Trophoblast cell (in vitro differentiated cells and primary cell): ENCODE results near the gene FUBP3.

Source experiments
- DNase-seq, 2 donors: peaks; one replicate each; pipeline ENCODE4 v3.0.0-alpha.2; 2016
- H2AFZ ChIP-seq: 2 replicates; pipeline ENCODE4 v1.6.1; 2013; ENCODE audit warnings: low read length, moderate library complexity, mild to moderate bottlenecking; ENCODE audit not compliant: insufficient read depth, poor library complexity
- H2AK5ac ChIP-seq: 2 replicates; pipeline ENCODE4 v1.6.1; 2013; ENCODE audit warnings: mild to moderate bottlenecking, low read length
- H2BK120ac ChIP-seq: 2 replicates; pipeline ENCODE4 v1.6.1; 2013; ENCODE audit warnings: low read length, mild to moderate bottlenecking, moderate library complexity; ENCODE audit not compliant: insufficient read depth, poor library complexity
- H2BK12ac ChIP-seq: 2 replicates; pipeline ENCODE4 v1.6.1; 2013; ENCODE audit warnings: mild to moderate bottlenecking, low read length, moderate library complexity
- H2BK5ac ChIP-seq: 2 replicates; pipeline ENCODE4 v1.6.1; 2013; ENCODE audit warnings: low read length, low read depth, moderate library complexity, mild to moderate bottlenecking; ENCODE audit not compliant: poor library complexity
- H3K14ac ChIP-seq: 2 replicates; pipeline ENCODE4 v1.6.1; 2013; ENCODE audit warnings: mild to moderate bottlenecking, low read length
- H3K18ac ChIP-seq: 2 replicates; pipeline ENCODE4 v1.6.1; 2013; ENCODE audit warnings: mild to moderate bottlenecking, low read length
- H3K23ac ChIP-seq: 2 replicates; pipeline ENCODE4 v1.6.1; 2013; ENCODE audit warnings: low read length
- H3K27ac ChIP-seq: 2 replicates; pipeline ENCODE4 v1.5.1; 2013; ENCODE audit warnings: low read depth, mild to moderate bottlenecking, inconsistent platforms, low read length, moderate library complexity
- H3K27me3 ChIP-seq: 2 replicates; pipeline ENCODE4 v1.6.1; 2013; ENCODE audit warnings: inconsistent platforms, mild to moderate bottlenecking, low read length, moderate library complexity; ENCODE audit not compliant: insufficient read depth
- H3K36me3 ChIP-seq, 2 experiments: 1 replicate in 1 of 2; 2 replicates in 1 of 2; pipeline ENCODE4 v1.6.1; 2013; ENCODE audit warnings: low read length in 2 of 2, mild to moderate bottlenecking in 2 of 2, moderate library complexity in 1 of 2; ENCODE audit not compliant: insufficient read depth in 2 of 2, control insufficient read depth in 1 of 2
- H3K4ac ChIP-seq: 2 replicates; pipeline ENCODE4 v1.6.1; 2013; ENCODE audit warnings: low read depth, mild to moderate bottlenecking, low read length, moderate library complexity
- H3K4me1 ChIP-seq, 2 experiments: 1 replicate in 1 of 2; 2 replicates in 1 of 2; pipeline ENCODE4 v1.6.1; 2013; ENCODE audit warnings: low read length in 2 of 2, mild to moderate bottlenecking in 2 of 2, moderate library complexity in 1 of 2; ENCODE audit not compliant: insufficient read depth in 2 of 2, control insufficient read depth in 1 of 2
- H3K4me2 ChIP-seq: 2 replicates; pipeline ENCODE4 v1.6.1; 2013; ENCODE audit warnings: inconsistent platforms, mild to moderate bottlenecking, low read length, moderate library complexity
- H3K4me3 ChIP-seq: 2 replicates; pipeline ENCODE4 v1.5.1; 2013; ENCODE audit warnings: mild to moderate bottlenecking, low read depth, low read length, inconsistent platforms
- H3K79me1 ChIP-seq: one replicate; pipeline ENCODE4 v1.6.1; 2013; ENCODE audit warnings: low read length
- H3K79me2 ChIP-seq: 2 replicates; pipeline ENCODE4 v1.6.1; 2013; ENCODE audit warnings: low read length, mild to moderate bottlenecking; ENCODE audit not compliant: control insufficient read depth, insufficient read depth, poor library complexity
- H3K9ac ChIP-seq: 2 replicates; pipeline ENCODE4 v1.6.1; 2013; ENCODE audit warnings: mild to moderate bottlenecking, low read length
- H3K9me3 ChIP-seq: 2 replicates; pipeline ENCODE4 v1.6.1; 2013; ENCODE audit warnings: low read depth, mild to moderate bottlenecking, control low read depth, inconsistent platforms, low read length; ENCODE audit not compliant: insufficient read depth
- H4K12ac ChIP-seq: 2 replicates; pipeline ENCODE4 v1.6.1; 2013; ENCODE audit warnings: low read depth, mild to moderate bottlenecking, low read length, moderate library complexity
- H4K8ac ChIP-seq: 2 replicates; pipeline ENCODE4 v1.6.1; 2013; ENCODE audit warnings: low read depth, mild to moderate bottlenecking, low read length, moderate library complexity
- H4K91ac ChIP-seq: one replicate; pipeline ENCODE4 v1.6.1; 2013; ENCODE audit warnings: low read depth, mild to moderate bottlenecking, low read length, moderate library complexity
- WGBS: extraction: QIAGEN DNeasy Blood & Tissue Kit; methylation state at CpG from one replicate; pipeline ENCODE4 v1.1.7; 2013; ENCODE audit warnings: missing lambda C conversion rate; ENCODE audit not compliant: insufficient read length, insufficient coverage; ENCODE audit errors: extremely low coverage; 5-methylcytosine and 5-hydroxymethylcytosine counted together

Gene FUBP3

GRCh38 chr9:130661451-130662098 lies 82.2 kb downstream of the FUBP3 start:
- H2BK120ac ChIP-seq: no peak overlapping the region
- no peak overlapping the region for H4K8ac ChIP-seq
- H3K4me3 ChIP-seq: no peak overlapping the region
- no peak overlapping the region for H3K14ac ChIP-seq
- H3K36me3 ChIP-seq: no peaks in the 10 kb centered on the region
- no peak overlapping the region for H3K9ac ChIP-seq
- H3K9me3 ChIP-seq: peaks cover 20% of the 10 kb centered on the region
- no peak overlapping the region for H2BK5ac ChIP-seq
- no peak overlapping the region for H2AK5ac ChIP-seq
- WGBS: no CpG with 5 or more reads among the region's 47 CpGs
- H3K4me1 ChIP-seq: peaks cover 0 to 6% of the 10 kb centered on the region in 2 experiments
- H2BK12ac ChIP-seq: no peak overlapping the region
- H3K27me3 ChIP-seq: peaks cover 87% of the 10 kb centered on the region
- DNase-seq: no peak
- H4K12ac ChIP-seq: no peak overlapping the region
- no peak overlapping the region for H2AFZ ChIP-seq
- H4K91ac ChIP-seq: no peak overlapping the region
- no peak overlapping the region for H3K27ac ChIP-seq
- H3K4ac ChIP-seq: no peak overlapping the region
- no peak overlapping the region for H3K23ac ChIP-seq
- H3K4me2 ChIP-seq: no peak overlapping the region
- no peaks in the 10 kb centered on the region for H3K79me2 ChIP-seq
- H3K79me1 ChIP-seq: no peaks in the 10 kb centered on the region
- no peak overlapping the region for H3K18ac ChIP-seq

GRCh38 chr9:130662099-130662969 lies 83.0 kb downstream of the FUBP3 start:
- no peak overlapping the region for H4K8ac ChIP-seq
- no peak overlapping the region for H3K23ac ChIP-seq
- peaks cover 0 to 6% of the 10 kb centered on the region in 2 experiments for H3K4me1 ChIP-seq
- no peak overlapping the region for H3K4ac ChIP-seq
- no peak for DNase-seq
- no CpG with 5 or more reads among the region's 49 CpGs for WGBS
- H3K14ac ChIP-seq: no peak overlapping the region
- no peaks in the 10 kb centered on the region for H3K36me3 ChIP-seq
- peaks cover 91% of the 10 kb centered on the region for H3K27me3 ChIP-seq
- H3K18ac ChIP-seq: no peak overlapping the region
- H3K79me1 ChIP-seq: no peaks in the 10 kb centered on the region
- H2BK5ac ChIP-seq: no peak overlapping the region
- H2BK120ac ChIP-seq: no peak overlapping the region
- no peak overlapping the region for H2AK5ac ChIP-seq
- H3K4me2 ChIP-seq: no peak overlapping the region
- no peak overlapping the region for H2BK12ac ChIP-seq
- H4K12ac ChIP-seq: no peak overlapping the region
- no peak overlapping the region for H2AFZ ChIP-seq
- peaks cover 16% of the 10 kb centered on the region for H3K9me3 ChIP-seq
- no peak overlapping the region for H3K4me3 ChIP-seq
- H3K79me2 ChIP-seq: no peaks in the 10 kb centered on the region
- H3K9ac ChIP-seq: no peak overlapping the region
- H4K91ac ChIP-seq: no peak overlapping the region
- H3K27ac ChIP-seq: no peak overlapping the region

- Histone ChIP-seq H4K8ac (no peak overlapping the region), H2AFZ (no peak overlapping the region), H4K91ac (no peak overlapping the region), H3K4ac (no peak overlapping the region), H3K14ac (no peak overlapping the region), H3K18ac (no peak overlapping the region), H2BK12ac (no peak overlapping the region), H3K9ac (no peak overlapping the region), H3K4me2 (no peak overlapping the region), H2AK5ac (no peak overlapping the region), H2BK120ac (no peak overlapping the region), H3K4me3 (no peak overlapping the region), H3K79me2 (no peaks in the 10 kb centered on the region), H4K12ac (no peak overlapping the region), H3K36me3 (no peaks in the 10 kb centered on the region), H3K4me1 (peaks cover 0 to 6% of the 10 kb centered on the region in 2 experiments), H3K27me3 (peaks cover 96% of the 10 kb centered on the region), H3K79me1 (no peaks in the 10 kb centered on the region), H3K9me3 (peaks cover 19% of the 10 kb centered on the region), H3K27ac (no peak overlapping the region), H2BK5ac (no peak overlapping the region), H3K23ac (no peak overlapping the region)
- WGBS: no CpG with 5 or more reads among the region's 15 CpGs
- DNase-seq: no peak
Observed at GRCh38 chr9:130662970-130663257, 83.5 kb downstream of the FUBP3 start.

- no peak overlapping the region for H3K4me3 ChIP-seq
Observed at GRCh38 chr9:130663258-130663976, 84.0 kb downstream of the FUBP3 start.

More at GRCh38 chr9:130663258-130663976, 84.0 kb downstream of the FUBP3 start:
- H3K9ac ChIP-seq: no peak overlapping the region
- H2BK12ac ChIP-seq: no peak overlapping the region
- H4K12ac ChIP-seq: no peak overlapping the region
- H3K36me3 ChIP-seq: no peaks in the 10 kb centered on the region
- DNase-seq: no peak
- H4K8ac ChIP-seq: no peak overlapping the region
- H2BK120ac ChIP-seq: no peak overlapping the region
- H3K79me1 ChIP-seq: no peaks in the 10 kb centered on the region
- peaks cover 0 to 6% of the 10 kb centered on the region in 2 experiments for H3K4me1 ChIP-seq
- no peak overlapping the region for H2AK5ac ChIP-seq
- H3K14ac ChIP-seq: no peak overlapping the region
- H3K4ac ChIP-seq: no peak overlapping the region
- no peak overlapping the region for H2AFZ ChIP-seq
- H3K79me2 ChIP-seq: no peaks in the 10 kb centered on the region
- H3K9me3 ChIP-seq: peaks cover 17% of the 10 kb centered on the region
- H3K4me2 ChIP-seq: peak overlapping the region; percentile 12
- no peak overlapping the region for H4K91ac ChIP-seq
- no CpG with 5 or more reads among the region's 65 CpGs for WGBS
- H2BK5ac ChIP-seq: no peak overlapping the region
- H3K27ac ChIP-seq: no peak overlapping the region
- H3K18ac ChIP-seq: no peak overlapping the region
- H3K23ac ChIP-seq: no peak overlapping the region
- H3K27me3 ChIP-seq: peaks cover 98% of the 10 kb centered on the region
